ENCODE data around the gene FNBP1. TPM values are rescaled to one million over a fixed set of nuclear protein-coding genes. Genes with fewer than 3 reads are reported as not detected.

The FNBP1 gene
- total RNA-seq, 1 experiment from 2014 or later = 36.5 TPM

DNA sequence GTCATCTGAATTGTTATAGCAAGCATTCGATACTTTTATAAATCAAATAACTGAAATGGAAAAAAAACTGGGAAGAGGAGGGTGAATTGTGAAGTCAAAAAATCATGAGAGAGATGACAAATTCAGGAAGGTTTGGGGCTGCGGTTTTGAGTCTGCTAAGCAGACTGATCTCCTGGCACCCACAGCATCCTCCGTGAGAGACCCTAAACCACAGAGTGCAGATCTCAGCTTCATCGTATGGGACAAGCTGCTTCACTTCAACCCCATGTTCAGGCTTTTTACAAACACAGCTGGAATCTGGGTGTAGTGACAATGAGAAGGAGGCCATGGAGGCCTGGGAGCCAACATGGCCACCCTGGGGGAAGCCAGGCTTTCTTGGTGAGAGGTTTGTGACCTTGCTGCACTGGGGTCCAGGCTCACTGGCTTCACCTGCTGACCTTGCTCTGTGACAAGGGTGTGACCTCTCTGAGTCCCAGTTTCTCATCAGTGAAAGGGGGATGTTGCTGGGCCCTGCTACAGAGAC, 188.3 kb downstream of the FNBP1 start:
- no peaks in the 10 kb centered on the region for H3K27me3 ChIP-seq (ENCODE audit: insufficient read depth, low read length)
- no peak overlapping the region for H3K27ac Mint-ChIP-seq

More for the DNA sequence above, 188.3 kb downstream of the FNBP1 start:
- no peak overlapping the region for H3K23ac ChIP-seq (ENCODE audit: insufficient read length, low read depth, low read length)
- H3K4me1 ChIP-seq (ENCODE audit: insufficient read depth, low read length) = no peaks in the 10 kb centered on the region
- Mint-ChIP-seq H3K9me3 (no peaks in the 10 kb centered on the region), H3K4me3 (no peak overlapping the region), H3K27me3 (ENCODE audit: low read depth) (no peaks in the 10 kb centered on the region), H3K36me3 (ENCODE audit: insufficient read depth in 1 of 3, low read depth in 3 of 3) (peaks cover 0 to 55% (median 21%) of the 10 kb centered on the region in 3 experiments; a peak in 6 of 7 replicates), H3K4me1 (no peaks in the 10 kb centered on the region)
- TF ChIP-seq, protein P1, sequence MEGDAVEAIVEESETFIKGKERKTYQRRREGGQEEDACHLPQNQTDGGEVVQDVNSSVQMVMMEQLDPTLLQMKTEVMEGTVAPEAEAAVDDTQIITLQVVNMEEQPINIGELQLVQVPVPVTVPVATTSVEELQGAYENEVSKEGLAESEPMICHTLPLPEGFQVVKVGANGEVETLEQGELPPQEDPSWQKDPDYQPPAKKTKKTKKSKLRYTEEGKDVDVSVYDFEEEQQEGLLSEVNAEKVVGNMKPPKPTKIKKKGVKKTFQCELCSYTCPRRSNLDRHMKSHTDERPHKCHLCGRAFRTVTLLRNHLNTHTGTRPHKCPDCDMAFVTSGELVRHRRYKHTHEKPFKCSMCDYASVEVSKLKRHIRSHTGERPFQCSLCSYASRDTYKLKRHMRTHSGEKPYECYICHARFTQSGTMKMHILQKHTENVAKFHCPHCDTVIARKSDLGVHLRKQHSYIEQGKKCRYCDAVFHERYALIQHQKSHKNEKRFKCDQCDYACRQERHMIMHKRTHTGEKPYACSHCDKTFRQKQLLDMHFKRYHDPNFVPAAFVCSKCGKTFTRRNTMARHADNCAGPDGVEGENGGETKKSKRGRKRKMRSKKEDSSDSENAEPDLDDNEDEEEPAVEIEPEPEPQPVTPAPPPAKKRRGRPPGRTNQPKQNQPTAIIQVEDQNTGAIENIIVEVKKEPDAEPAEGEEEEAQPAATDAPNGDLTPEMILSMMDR (conservative IDR thresholded peaks at IDR 0.05) = no peak
- H2BK120ac ChIP-seq (ENCODE audit: low read depth, low read length, poor library complexity, severe bottlenecking) = no peak overlapping the region
- no peak for DNase-seq
- H4K8ac ChIP-seq (replicated peaks; ENCODE audit: insufficient read length, low read depth, low read length) = no peak overlapping the region
- no peak overlapping the region for H3K4ac ChIP-seq (ENCODE audit: low read depth, low read length)
- H3K79me1 ChIP-seq (ENCODE audit: insufficient read depth, low read depth, low read length, poor library complexity, severe bottlenecking) = no peaks in the 10 kb centered on the region
- H3K9ac ChIP-seq (ENCODE audit: extremely low read depth, insufficient read length, low read length) = no peak overlapping the region
- no peak overlapping the region for H2AFZ ChIP-seq (ENCODE audit: low read length)
- H3T11ph ChIP-seq (ENCODE audit: low read length) = no peak overlapping the region
- H3K23me2 ChIP-seq (ENCODE audit: insufficient read length, low read depth, low read length, poor library complexity, severe bottlenecking) = no peaks in the 10 kb centered on the region
- no peak overlapping the region for H2BK5ac ChIP-seq (ENCODE audit: insufficient read length, low read length)
- no peak overlapping the region for H4K5ac ChIP-seq (ENCODE audit: insufficient read length, low read depth, low read length)
- H3K27ac ChIP-seq (ENCODE audit: insufficient read length, low read depth, low read length) = no peak overlapping the region
- H3K18ac ChIP-seq (ENCODE audit: insufficient read length, low read depth, low read length) = no peak overlapping the region
- no peaks in the 10 kb centered on the region for H3K9me3 ChIP-seq (ENCODE audit: control insufficient read depth, low read depth, low read length)
- H2BK12ac ChIP-seq (ENCODE audit: insufficient read length, low read depth, low read length) = no peak overlapping the region
- H2BK15ac ChIP-seq (ENCODE audit: low read depth, low read length) = no peak overlapping the region
- H3K56ac ChIP-seq (ENCODE audit: insufficient read length, low read depth, low read length) = no peak overlapping the region
- no peaks in the 10 kb centered on the region for H4K20me1 ChIP-seq (ENCODE audit: control insufficient read depth, insufficient read depth, insufficient read length)
- H2BK20ac ChIP-seq (ENCODE audit: low read depth, low read length, poor library complexity, severe bottlenecking) = no peak overlapping the region
- no peak overlapping the region for H4K91ac ChIP-seq (ENCODE audit: insufficient read length, low read depth, low read length)
- no CpG with 5 or more reads among the region's 4 CpGs for WGBS (ENCODE audit: extremely low coverage, insufficient read length, low lambda C conversion rate)
- H2AK5ac ChIP-seq (ENCODE audit: insufficient read length, low read length) = no peak overlapping the region
- no peak overlapping the region for H3K14ac ChIP-seq (ENCODE audit: insufficient read depth, low read length)
- H3K79me2 ChIP-seq (ENCODE audit: insufficient read depth, low read length) = no peaks in the 10 kb centered on the region
- no peak overlapping the region for H3K4me2 ChIP-seq (ENCODE audit: insufficient read depth, insufficient read length, low read length)
